LNCaP clone FGC (cell line): ENCODE results near the gene MAP4K4.

Experiments used
- DNase-seq: peaks from one replicate; pipeline ENCODE4 v3.0.0-alpha.2; 2011; ENCODE audit warnings: low read depth
- H3K4me3 ChIP-seq: 2 replicates; pipeline ENCODE4 v1.5.1; 2011; ENCODE audit warnings: mild to moderate bottlenecking, low read depth, low read length, control low read depth
- CTCF ChIP-seq: IDR thresholded peaks from 2 replicates; pipeline ENCODE4 v1.5.1; 2012; ENCODE audit warnings: mild to moderate bottlenecking; ENCODE audit not compliant: control insufficient read depth, insufficient read depth; ENCODE audit errors: extremely low read depth

The MAP4K4 gene

GRCh38 chr2:101883860-101884259 lies 186.4 kb downstream of the MAP4K4 start:
- DNase-seq: no peak
- peak; percentile 47 for TF ChIP-seq CTCF
- H3K4me3 ChIP-seq: no peak overlapping the region

GRCh38 chr2:101884423-101884822 lies 186.9 kb downstream of the MAP4K4 start:
- no peak overlapping the region for H3K4me3 ChIP-seq
- no peak for TF ChIP-seq CTCF
- DNase-seq: peak; percentile 7

GRCh38 chr2:101887328-101887727 lies 189.8 kb downstream of the MAP4K4 start:
- no peak for TF ChIP-seq CTCF
- H3K4me3 ChIP-seq: no peak overlapping the region

GRCh38 chr2:101889460-101890098 lies 192.1 kb downstream of the MAP4K4 start:
- no peak for TF ChIP-seq CTCF
- H3K4me3 ChIP-seq: no peak overlapping the region
- DNase-seq: no peak

More at GRCh38 chr2:101887328-101887727, 189.8 kb downstream of the MAP4K4 start:
- no peak for DNase-seq

GRCh38 chr2:101892377-101892776 lies 194.9 kb downstream of the MAP4K4 start:
- H3K4me3 ChIP-seq: no peak overlapping the region
- DNase-seq: no peak
- no peak for TF ChIP-seq CTCF

- no peak for DNase-seq
- H3K4me3 ChIP-seq: no peak overlapping the region
- TF ChIP-seq CTCF: no peak
These were observed 196.3 kb downstream of the MAP4K4 start for GRCh38 chr2:101893681-101894381.
